HEK293 (cell line): ENCODE results near the gene ERMARD.

ENCODE experiments used
- CTCF ChIA-PET: fragments of 350-600 bp; formaldehyde crosslinking; extraction: SDS; loops from one replicate; lab custom pipeline; 2021; ENCODE audit warnings: antibody characterized with exemption; lab: Yijun Ruan, JAX
- POLR2A ChIA-PET: fragments of 300-600 bp; formaldehyde crosslinking; extraction: SDS; loops from one replicate; lab custom pipeline; 2020; ENCODE audit warnings: antibody characterized with exemption, inconsistent platforms; lab: Yijun Ruan, JAX
- H3K27ac ChIP-seq: fragments of 200-500 bp; sonication (Bioruptor generic); 2 replicates; pipeline ENCODE4 v1.5.1; 2014; ENCODE audit warnings: low read depth, low read length, control low read depth, inconsistent platforms; ENCODE audit errors: extremely low read depth
- H3K36me3 ChIP-seq, 2 experiments: fragments of 200-500 bp in 1 of 2; sonication (Bioruptor generic) in 1 of 2; 1 replicate in 1 of 2; 2 replicates in 1 of 2; pipeline ENCODE4 v1.5.1; 2014 to 2017; ENCODE audit warnings: inconsistent platforms in 2 of 2, low read length in 2 of 2; ENCODE audit not compliant: control insufficient read depth in 2 of 2, insufficient read depth in 1 of 2
- H3K4me1 ChIP-seq: fragments of 200-500 bp; sonication (Bioruptor generic); 2 replicates; pipeline ENCODE4 v1.5.1; 2014; ENCODE audit warnings: mild to moderate bottlenecking, low read length, inconsistent platforms; ENCODE audit not compliant: control insufficient read depth, insufficient read depth
- H3K4me3 ChIP-seq: 2 replicates; pipeline ENCODE4 v1.5.1; 2011; ENCODE audit warnings: low read depth, mild to moderate bottlenecking, control low read depth, low read length, moderate library complexity
- H3K9me3 ChIP-seq: fragments of 200-500 bp; sonication (Bioruptor generic); 2 replicates; pipeline ENCODE4 v1.5.1; 2014; ENCODE audit warnings: low read depth, low read length, inconsistent platforms; ENCODE audit not compliant: control insufficient read depth, insufficient read depth
- MYNN ChIP-seq: fragments of 450-650 bp; formaldehyde crosslinking; IDR thresholded peaks from 2 replicates; pipeline ENCODE4 v1.5.1; 2016; ENCODE audit warnings: missing biosample characterization, missing genetic modification characterization, borderline replicate concordance
- OSR2 ChIP-seq: fragments of 450-650 bp; formaldehyde crosslinking; IDR thresholded peaks from 2 replicates; pipeline ENCODE4 v1.5.1; 2016; ENCODE audit warnings: missing biosample characterization, missing genetic modification characterization
- PRDM1 ChIP-seq: fragments of 450-650 bp; formaldehyde crosslinking; IDR thresholded peaks from 2 replicates; pipeline ENCODE4; 2016; ENCODE audit warnings: missing biosample characterization, missing genetic modification characterization
- RBAK ChIP-seq: fragments of 450-650 bp; formaldehyde crosslinking; IDR thresholded peaks from 2 replicates; pipeline ENCODE4 v1.5.1; 2016; ENCODE audit warnings: missing biosample characterization, missing genetic modification characterization
- SETDB1 ChIP-seq: IDR thresholded peaks from one replicate; pipeline ENCODE4 v1.6.1; 2017; ENCODE audit warnings: mild to moderate bottlenecking, low read length, moderate library complexity, mixed read lengths; ENCODE audit not compliant: insufficient read length
- TCF7L2 ChIP-seq: IDR thresholded peaks from 2 replicates; pipeline ENCODE4 v1.6.1; 2011; ENCODE audit warnings: low read depth, mild to moderate bottlenecking, inconsistent platforms, low read length, moderate library complexity, borderline replicate concordance
- ZBTB1 ChIP-seq: fragments of 450-650 bp; formaldehyde crosslinking; IDR thresholded peaks from 2 replicates; pipeline ENCODE4 v1.5.1; 2016; ENCODE audit warnings: missing biosample characterization, missing genetic modification characterization
- ZBTB48 ChIP-seq: fragments of 450-650 bp; formaldehyde crosslinking; IDR thresholded peaks from 2 replicates; pipeline ENCODE4 v1.5.1; 2016; ENCODE audit warnings: missing biosample characterization, missing genetic modification characterization
- ZEB2 ChIP-seq: fragments of 450-650 bp; formaldehyde crosslinking; IDR thresholded peaks from 2 replicates; pipeline ENCODE4 v1.5.1; 2016; ENCODE audit warnings: missing biosample characterization, missing genetic modification characterization
- ZFHX2 ChIP-seq: fragments of 450-650 bp; formaldehyde crosslinking; conservative IDR thresholded peaks from 2 replicates; pipeline ENCODE4 v1.5.1; 2016; ENCODE audit warnings: missing biosample characterization, missing genetic modification characterization
- ZNF138 ChIP-seq: fragments of 450-650 bp; formaldehyde crosslinking; IDR thresholded peaks from 2 replicates; pipeline ENCODE4 v1.5.1; 2016; ENCODE audit warnings: missing biosample characterization, missing genetic modification characterization, borderline replicate concordance
- ZNF146 ChIP-seq: fragments of 450-650 bp; formaldehyde crosslinking; IDR thresholded peaks from 2 replicates; pipeline ENCODE4 v1.5.1; 2016; ENCODE audit warnings: missing biosample characterization, missing genetic modification characterization
- ZNF221 ChIP-seq: fragments of 450-650 bp; formaldehyde crosslinking; IDR thresholded peaks from 2 replicates; pipeline ENCODE4 v1.5.1; 2017; ENCODE audit warnings: missing biosample characterization, missing genetic modification characterization, borderline replicate concordance
- ZNF341 ChIP-seq: fragments of 450-650 bp; formaldehyde crosslinking; IDR thresholded peaks from 2 replicates; pipeline ENCODE4; 2016; ENCODE audit warnings: low read depth, missing biosample characterization, missing genetic modification characterization
- ZNF48 ChIP-seq: fragments of 450-650 bp; formaldehyde crosslinking; IDR thresholded peaks from 2 replicates; pipeline ENCODE4 v1.5.1; 2016; ENCODE audit warnings: missing biosample characterization, missing genetic modification characterization
- ZNF510 ChIP-seq: fragments of 450-650 bp; formaldehyde crosslinking; IDR thresholded peaks from 2 replicates; pipeline ENCODE4 v1.5.1; 2018; ENCODE audit warnings: mild to moderate bottlenecking, missing genetic modification characterization, missing biosample characterization; ENCODE audit not compliant: insufficient replicate concordance
- ZNF529 ChIP-seq: fragments of 450-650 bp; formaldehyde crosslinking; IDR thresholded peaks from 2 replicates; pipeline ENCODE4 v1.5.1; 2017; ENCODE audit warnings: missing genetic modification characterization, missing biosample characterization; ENCODE audit not compliant: insufficient replicate concordance
- ZNF530 ChIP-seq: fragments of 450-650 bp; formaldehyde crosslinking; IDR thresholded peaks from 2 replicates; pipeline ENCODE4 v1.5.1; 2016; ENCODE audit warnings: low read depth, missing biosample characterization, missing genetic modification characterization
- ZNF555 ChIP-seq: fragments of 450-650 bp; formaldehyde crosslinking; conservative IDR thresholded peaks from 2 replicates; pipeline ENCODE4 v1.5.1; 2017; ENCODE audit warnings: missing biosample characterization, mild to moderate bottlenecking, missing genetic modification characterization, inconsistent platforms
- ZNF571 ChIP-seq: fragments of 450-650 bp; formaldehyde crosslinking; IDR thresholded peaks from 2 replicates; pipeline ENCODE4 v1.5.0; 2017; ENCODE audit warnings: missing biosample characterization, missing genetic modification characterization
- ZNF654 ChIP-seq: fragments of 450-650 bp; formaldehyde crosslinking; IDR thresholded peaks from 2 replicates; pipeline ENCODE4 v1.5.1; 2016; ENCODE audit warnings: low read depth, missing biosample characterization, missing genetic modification characterization
- ZNF664 ChIP-seq: fragments of 450-650 bp; formaldehyde crosslinking; IDR thresholded peaks from 2 replicates; pipeline ENCODE4 v1.5.1; 2016; ENCODE audit warnings: missing biosample characterization, missing genetic modification characterization
- ZNF792 ChIP-seq: fragments of 450-650 bp; formaldehyde crosslinking; IDR thresholded peaks from 2 replicates; pipeline ENCODE4 v1.5.1; 2016; ENCODE audit warnings: missing biosample characterization, missing genetic modification characterization
- TF ChIP-seq, protein P1 (sequence below): fragments of 450-650 bp; formaldehyde crosslinking; IDR thresholded peaks from 2 replicates; pipeline ENCODE4 v1.5.1; 2017; ENCODE audit warnings: missing biosample characterization, missing genetic modification characterization
- TF ChIP-seq, protein P2 (sequence below): fragments of 450-650 bp; formaldehyde crosslinking; conservative IDR thresholded peaks from 2 replicates; pipeline ENCODE4 v1.5.1; 2016; ENCODE audit warnings: low read depth, missing biosample characterization, missing genetic modification characterization
- TF ChIP-seq, protein P3 (sequence below): fragments of 450-650 bp; formaldehyde crosslinking; IDR thresholded peaks from 2 replicates; pipeline ENCODE4 v1.5.1; 2017; ENCODE audit warnings: missing biosample characterization, mild to moderate bottlenecking, missing genetic modification characterization, moderate library complexity
- TF ChIP-seq, protein P4 (sequence below): fragments of 450-650 bp; formaldehyde crosslinking; IDR thresholded peaks from 2 replicates; pipeline ENCODE4 v1.5.1; 2016; ENCODE audit warnings: missing biosample characterization, missing genetic modification characterization, borderline replicate concordance
- TF ChIP-seq, protein P5 (sequence below): fragments of 450-650 bp; formaldehyde crosslinking; optimal IDR thresholded peaks from 2 replicates; pipeline ENCODE3; 2016; ENCODE audit warnings: missing biosample characterization, mild to moderate bottlenecking, missing genetic modification characterization

The ERMARD gene

DNA sequence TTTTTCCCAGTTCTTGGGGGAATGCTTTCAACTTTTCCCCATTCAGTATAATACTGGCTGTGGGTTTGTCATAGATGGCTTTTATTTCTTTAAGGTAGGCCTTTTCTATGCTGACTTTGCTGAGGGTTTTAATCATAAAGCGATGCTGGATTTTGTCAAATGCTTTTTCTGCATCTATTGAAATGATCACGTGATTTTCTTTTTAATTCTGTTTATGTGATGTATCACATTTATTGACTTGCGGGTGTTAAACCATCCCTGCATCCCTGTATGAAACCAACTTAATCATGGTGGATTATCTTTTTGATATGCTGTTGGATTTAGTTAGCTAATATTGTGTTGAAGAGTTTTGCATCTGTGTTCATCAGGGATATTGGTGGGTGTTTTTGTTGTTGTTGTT, 65.6 kb downstream of the ERMARD start:
- H3K9me3 ChIP-seq = no peaks in the 10 kb centered on the region
- POLR2A ChIA-PET = no interaction called here
- no peak overlapping the region for H3K4me3 ChIP-seq
- CTCF ChIA-PET = interaction anchor here (5.1 kb wide), 1 partner anchor 15 kb away, joined by 22 read pairs; no protein-coding TSS in a partner anchor
- TF ChIP-seq ZNF792 = no peak
- no peak for TF ChIP-seq TCF7L2
- no peak for TF ChIP-seq ZNF146 (tag by site-specific recombination)
- no peak for TF ChIP-seq MYNN (tag by site-specific recombination)
- TF ChIP-seq, protein P1, sequence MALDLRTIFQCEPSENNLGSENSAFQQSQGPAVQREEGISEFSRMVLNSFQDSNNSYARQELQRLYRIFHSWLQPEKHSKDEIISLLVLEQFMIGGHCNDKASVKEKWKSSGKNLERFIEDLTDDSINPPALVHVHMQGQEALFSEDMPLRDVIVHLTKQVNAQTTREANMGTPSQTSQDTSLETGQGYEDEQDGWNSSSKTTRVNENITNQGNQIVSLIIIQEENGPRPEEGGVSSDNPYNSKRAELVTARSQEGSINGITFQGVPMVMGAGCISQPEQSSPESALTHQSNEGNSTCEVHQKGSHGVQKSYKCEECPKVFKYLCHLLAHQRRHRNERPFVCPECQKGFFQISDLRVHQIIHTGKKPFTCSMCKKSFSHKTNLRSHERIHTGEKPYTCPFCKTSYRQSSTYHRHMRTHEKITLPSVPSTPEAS (tag by site-specific recombination) = no peak
- TF ChIP-seq ZNF48 (tag by site-specific recombination) = no peak
- TF ChIP-seq, protein P2, sequence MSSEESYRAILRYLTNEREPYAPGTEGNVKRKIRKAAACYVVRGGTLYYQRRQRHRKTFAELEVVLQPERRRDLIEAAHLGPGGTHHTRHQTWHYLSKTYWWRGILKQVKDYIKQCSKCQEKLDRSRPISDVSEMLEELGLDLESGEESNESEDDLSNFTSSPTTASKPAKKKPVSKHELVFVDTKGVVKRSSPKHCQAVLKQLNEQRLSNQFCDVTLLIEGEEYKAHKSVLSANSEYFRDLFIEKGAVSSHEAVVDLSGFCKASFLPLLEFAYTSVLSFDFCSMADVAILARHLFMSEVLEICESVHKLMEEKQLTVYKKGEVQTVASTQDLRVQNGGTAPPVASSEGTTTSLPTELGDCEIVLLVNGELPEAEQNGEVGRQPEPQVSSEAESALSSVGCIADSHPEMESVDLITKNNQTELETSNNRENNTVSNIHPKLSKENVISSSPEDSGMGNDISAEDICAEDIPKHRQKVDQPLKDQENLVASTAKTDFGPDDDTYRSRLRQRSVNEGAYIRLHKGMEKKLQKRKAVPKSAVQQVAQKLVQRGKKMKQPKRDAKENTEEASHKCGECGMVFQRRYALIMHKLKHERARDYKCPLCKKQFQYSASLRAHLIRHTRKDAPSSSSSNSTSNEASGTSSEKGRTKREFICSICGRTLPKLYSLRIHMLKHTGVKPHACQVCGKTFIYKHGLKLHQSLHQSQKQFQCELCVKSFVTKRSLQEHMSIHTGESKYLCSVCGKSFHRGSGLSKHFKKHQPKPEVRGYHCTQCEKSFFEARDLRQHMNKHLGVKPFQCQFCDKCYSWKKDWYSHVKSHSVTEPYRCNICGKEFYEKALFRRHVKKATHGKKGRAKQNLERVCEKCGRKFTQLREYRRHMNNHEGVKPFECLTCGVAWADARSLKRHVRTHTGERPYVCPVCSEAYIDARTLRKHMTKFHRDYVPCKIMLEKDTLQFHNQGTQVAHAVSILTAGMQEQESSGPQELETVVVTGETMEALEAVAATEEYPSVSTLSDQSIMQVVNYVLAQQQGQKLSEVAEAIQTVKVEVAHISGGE (tag by site-specific recombination) = no peak
- no peak for TF ChIP-seq ZNF510 (tag by site-specific recombination)
- TF ChIP-seq OSR2 = no peak
- TF ChIP-seq, protein P3, sequence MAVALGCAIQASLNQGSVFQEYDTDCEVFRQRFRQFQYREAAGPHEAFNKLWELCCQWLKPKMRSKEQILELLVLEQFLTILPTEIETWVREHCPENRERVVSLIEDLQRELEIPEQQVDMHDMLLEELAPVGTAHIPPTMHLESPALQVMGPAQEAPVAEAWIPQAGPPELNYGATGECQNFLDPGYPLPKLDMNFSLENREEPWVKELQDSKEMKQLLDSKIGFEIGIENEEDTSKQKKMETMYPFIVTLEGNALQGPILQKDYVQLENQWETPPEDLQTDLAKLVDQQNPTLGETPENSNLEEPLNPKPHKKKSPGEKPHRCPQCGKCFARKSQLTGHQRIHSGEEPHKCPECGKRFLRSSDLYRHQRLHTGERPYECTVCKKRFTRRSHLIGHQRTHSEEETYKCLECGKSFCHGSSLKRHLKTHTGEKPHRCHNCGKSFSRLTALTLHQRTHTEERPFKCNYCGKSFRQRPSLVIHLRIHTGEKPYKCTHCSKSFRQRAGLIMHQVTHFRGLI (tag by site-specific recombination) = no peak
- no peak for TF ChIP-seq RBAK
- TF ChIP-seq ZBTB48 (tag by site-specific recombination) = no peak
- TF ChIP-seq ZNF341 = no peak
- no peak for TF ChIP-seq ZNF530
- TF ChIP-seq SETDB1 = no peak
- no peak for TF ChIP-seq ZNF555 (tag by site-specific recombination)
- no peak for TF ChIP-seq ZBTB1 (tag by site-specific recombination)
- TF ChIP-seq, protein P4, sequence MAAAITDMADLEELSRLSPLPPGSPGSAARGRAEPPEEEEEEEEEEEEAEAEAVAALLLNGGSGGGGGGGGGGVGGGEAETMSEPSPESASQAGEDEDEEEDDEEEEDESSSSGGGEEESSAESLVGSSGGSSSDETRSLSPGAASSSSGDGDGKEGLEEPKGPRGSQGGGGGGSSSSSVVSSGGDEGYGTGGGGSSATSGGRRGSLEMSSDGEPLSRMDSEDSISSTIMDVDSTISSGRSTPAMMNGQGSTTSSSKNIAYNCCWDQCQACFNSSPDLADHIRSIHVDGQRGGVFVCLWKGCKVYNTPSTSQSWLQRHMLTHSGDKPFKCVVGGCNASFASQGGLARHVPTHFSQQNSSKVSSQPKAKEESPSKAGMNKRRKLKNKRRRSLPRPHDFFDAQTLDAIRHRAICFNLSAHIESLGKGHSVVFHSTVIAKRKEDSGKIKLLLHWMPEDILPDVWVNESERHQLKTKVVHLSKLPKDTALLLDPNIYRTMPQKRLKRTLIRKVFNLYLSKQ (tag by site-specific recombination) = no peak
- TF ChIP-seq, all 188 proteins: peak for 0
- Histone ChIP-seq H3K36me3 (no peaks in the 10 kb centered on the region), H3K27ac (no peak overlapping the region), H3K4me1 (no peaks in the 10 kb centered on the region)

DNA sequence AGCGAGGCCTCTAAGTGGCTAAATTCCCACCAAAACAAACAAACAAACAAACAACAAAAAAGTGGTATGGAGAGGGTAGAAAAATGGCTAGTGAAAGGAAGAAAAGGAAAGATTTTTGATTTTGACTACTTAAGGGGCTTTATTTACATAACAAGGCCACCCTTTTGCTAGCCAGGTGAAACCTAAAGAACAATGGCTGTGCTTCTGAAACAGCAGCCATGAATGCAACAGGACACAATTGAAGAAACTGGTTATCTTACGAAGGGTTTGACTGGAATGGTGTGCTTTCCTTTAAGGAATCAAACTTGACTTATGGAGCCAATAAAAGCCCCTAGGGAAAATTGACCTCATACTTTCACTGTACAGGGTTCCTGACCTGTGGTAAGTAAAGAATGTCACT, 68.9 kb downstream of the ERMARD start:
- H3K9me3 ChIP-seq = no peaks in the 10 kb centered on the region
- ChIA-PET POLR2A (interaction anchor here (0.7 kb wide), 2 partner anchors 43 to 154 kb away, joined by 4 to 5 read pairs; no protein-coding TSS in a partner anchor), CTCF (interaction anchor here (0.7 to 5.1 kb wide), 4 partner anchors 10 to 30 kb away, joined by 3 to 23 read pairs (median 14); no protein-coding TSS in a partner anchor)
- H3K4me1 ChIP-seq = no peaks in the 10 kb centered on the region
- H3K36me3 ChIP-seq = no peaks in the 10 kb centered on the region
- no peak overlapping the region for H3K4me3 ChIP-seq
- H3K27ac ChIP-seq = no peak overlapping the region
- TF ChIP-seq SETDB1 (no peak), ZNF571 (no peak), ZNF138 (tag by site-specific recombination) (no peak), ZNF664 (tag by site-specific recombination) (no peak), ZNF529 (tag by site-specific recombination) (no peak), ZNF221 (tag by site-specific recombination) (no peak), ZEB2 (no peak), PRDM1 (tag by site-specific recombination) (no peak), ZFHX2 (no peak), ZNF654 (tag by site-specific recombination) (no peak)
- TF ChIP-seq, protein P5, sequence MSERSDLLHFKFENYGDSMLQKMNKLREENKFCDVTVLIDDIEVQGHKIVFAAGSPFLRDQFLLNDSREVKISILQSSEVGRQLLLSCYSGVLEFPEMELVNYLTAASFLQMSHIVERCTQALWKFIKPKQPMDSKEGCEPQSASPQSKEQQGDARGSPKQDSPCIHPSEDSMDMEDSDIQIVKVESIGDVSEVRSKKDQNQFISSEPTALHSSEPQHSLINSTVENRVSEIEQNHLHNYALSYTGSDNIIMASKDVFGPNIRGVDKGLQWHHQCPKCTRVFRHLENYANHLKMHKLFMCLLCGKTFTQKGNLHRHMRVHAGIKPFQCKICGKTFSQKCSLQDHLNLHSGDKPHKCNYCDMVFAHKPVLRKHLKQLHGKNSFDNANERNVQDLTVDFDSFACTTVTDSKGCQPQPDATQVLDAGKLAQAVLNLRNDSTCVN (tag by site-specific recombination) = no peak
